H9 (cell line): ENCODE measurements around the gene PAX3. TPM values are rescaled to one million over a fixed set of nuclear protein-coding genes. Genes with fewer than 3 reads are reported as not detected.

Experiments used
- DNase-seq: peaks from one replicate; pipeline ENCODE4 v3.0.0-alpha.2; 2017
- H2AFZ ChIP-seq: one replicate; pipeline ENCODE4 v1.6.1; 2013; ENCODE audit warnings: mild to moderate bottlenecking, low read length, control low read depth, moderate library complexity
- H2AK5ac ChIP-seq: 2 replicates; pipeline ENCODE4 v1.6.1; 2013; ENCODE audit warnings: low read length, control low read depth, mixed read lengths; ENCODE audit not compliant: insufficient read length
- H2BK120ac ChIP-seq: one replicate; pipeline ENCODE4 v1.6.1; 2013; ENCODE audit warnings: low read depth, mild to moderate bottlenecking, low read length, control low read depth, inconsistent platforms; ENCODE audit not compliant: poor library complexity, severe bottlenecking
- H2BK12ac ChIP-seq: 2 replicates; pipeline ENCODE4 v1.6.1; 2013; ENCODE audit warnings: low read length, control low read depth, mixed read lengths, low read depth; ENCODE audit not compliant: insufficient read length
- H2BK15ac ChIP-seq: 2 replicates; pipeline ENCODE4 v1.6.1; 2013; ENCODE audit warnings: low read depth, low read length, control low read depth
- H2BK20ac ChIP-seq: one replicate; pipeline ENCODE4 v1.6.1; 2013; ENCODE audit warnings: low read depth, mild to moderate bottlenecking, low read length, control low read depth, inconsistent platforms; ENCODE audit not compliant: poor library complexity, severe bottlenecking
- H2BK5ac ChIP-seq: 2 replicates; pipeline ENCODE4 v1.6.1; 2013; ENCODE audit warnings: low read length, control low read depth, mixed read lengths; ENCODE audit not compliant: insufficient read length
- H3K14ac ChIP-seq: 2 replicates; pipeline ENCODE4 v1.6.1; 2013; ENCODE audit warnings: low read length, control low read depth; ENCODE audit not compliant: insufficient read depth
- H3K18ac ChIP-seq: 2 replicates; pipeline ENCODE4 v1.6.1; 2013; ENCODE audit warnings: low read depth, mild to moderate bottlenecking, mixed read lengths, low read length, control low read depth; ENCODE audit not compliant: insufficient read length
- H3K23ac ChIP-seq: 2 replicates; pipeline ENCODE4 v1.6.1; 2013; ENCODE audit warnings: low read length, control low read depth, mixed read lengths, low read depth; ENCODE audit not compliant: insufficient read length
- H3K23me2 ChIP-seq: 2 replicates; pipeline ENCODE4 v1.6.1; 2013; ENCODE audit warnings: low read depth, mild to moderate bottlenecking, mixed read lengths, low read length, control low read depth; ENCODE audit not compliant: insufficient read length, poor library complexity, severe bottlenecking
- H3K27ac ChIP-seq: 2 replicates; pipeline ENCODE4 v1.5.1; 2013; ENCODE audit warnings: low read length, control low read depth, mixed read lengths, low read depth; ENCODE audit not compliant: insufficient read length
- H3K27me3 ChIP-seq: 2 replicates; pipeline ENCODE4 v1.6.1; 2013; ENCODE audit warnings: low read length, control low read depth, inconsistent platforms; ENCODE audit not compliant: insufficient read depth
- H3K4ac ChIP-seq: 2 replicates; pipeline ENCODE4 v1.6.1; 2013; ENCODE audit warnings: low read depth, mild to moderate bottlenecking, control low read depth, inconsistent platforms, low read length, moderate library complexity
- H3K4me1 ChIP-seq: 2 replicates; pipeline ENCODE4 v1.6.1; 2013; ENCODE audit warnings: low read length, control low read depth, inconsistent platforms; ENCODE audit not compliant: insufficient read depth
- H3K4me2 ChIP-seq: 2 replicates; pipeline ENCODE4 v1.6.1; 2013; ENCODE audit warnings: low read length, control low read depth, mixed read lengths; ENCODE audit not compliant: insufficient read length, insufficient read depth
- H3K56ac ChIP-seq: 2 replicates; pipeline ENCODE4 v1.6.1; 2013; ENCODE audit warnings: low read depth, mild to moderate bottlenecking, mixed read lengths, low read length, control low read depth; ENCODE audit not compliant: insufficient read length
- H3K79me1 ChIP-seq: 2 replicates; pipeline ENCODE4 v1.6.1; 2013; ENCODE audit warnings: low read depth, mild to moderate bottlenecking, moderate library complexity, low read length, control low read depth, inconsistent platforms; ENCODE audit not compliant: insufficient read depth, poor library complexity, severe bottlenecking
- H3K79me2 ChIP-seq: 2 replicates; pipeline ENCODE4 v1.6.1; 2013; ENCODE audit warnings: low read length, control low read depth, inconsistent platforms; ENCODE audit not compliant: insufficient read depth
- H3K9ac ChIP-seq: 2 replicates; pipeline ENCODE4 v1.6.1; 2013; ENCODE audit warnings: low read length, control low read depth, mixed read lengths; ENCODE audit not compliant: insufficient read length; ENCODE audit errors: extremely low read depth
- H3K9me3 ChIP-seq: one replicate; pipeline ENCODE4 v1.6.1; 2013; ENCODE audit warnings: low read depth, low read length, inconsistent platforms; ENCODE audit not compliant: control insufficient read depth
- H3T11ph ChIP-seq: one replicate; pipeline ENCODE4 v1.6.1; 2013; ENCODE audit warnings: mild to moderate bottlenecking, low read length, control low read depth, inconsistent platforms
- H4K20me1 ChIP-seq: one replicate; pipeline ENCODE4 v1.6.1; 2013; ENCODE audit not compliant: control insufficient read depth, insufficient read length, insufficient read depth
- H4K5ac ChIP-seq: 2 replicates; pipeline ENCODE4 v1.6.1; 2013; ENCODE audit warnings: low read depth, mild to moderate bottlenecking, mixed read lengths, low read length, control low read depth; ENCODE audit not compliant: insufficient read length
- H4K8ac ChIP-seq: replicated peaks from 2 replicates; pipeline ENCODE4 v1.6.1; 2013; ENCODE audit warnings: low read length, control low read depth, mixed read lengths, low read depth; ENCODE audit not compliant: insufficient read length
- H4K91ac ChIP-seq: 2 replicates; pipeline ENCODE4 v1.6.1; 2013; ENCODE audit warnings: low read depth, mild to moderate bottlenecking, moderate library complexity, mixed read lengths, low read length, control low read depth; ENCODE audit not compliant: insufficient read length
- H3K27ac Mint-ChIP-seq, 3 experiments: 2 replicates in 2 of 3; 3 replicates in 1 of 3; pipeline ENCODE4 v1.8.0; 2020 to 2021; ENCODE audit warnings: mixed read lengths in 3 of 3, mild to moderate bottlenecking in 1 of 3, moderate library complexity in 1 of 3
- H3K27me3 Mint-ChIP-seq: 2 replicates; pipeline ENCODE4 v1.8.0; 2021; ENCODE audit warnings: low read depth, mild to moderate bottlenecking, moderate library complexity, mixed read lengths
- H3K36me3 Mint-ChIP-seq, 3 experiments: 2 replicates in 2 of 3; 3 replicates in 1 of 3; pipeline ENCODE4 v1.8.0; 2020 to 2021; ENCODE audit warnings: low read depth in 3 of 3, mixed read lengths in 3 of 3; ENCODE audit not compliant: insufficient read depth in 1 of 3
- H3K4me1 Mint-ChIP-seq, 2 experiments: 2 replicates each; pipeline ENCODE4 v1.8.0; 2020; ENCODE audit warnings: mixed read lengths in 2 of 2
- H3K4me3 Mint-ChIP-seq, 2 experiments: 2 replicates in 1 of 2; 3 replicates in 1 of 2; pipeline ENCODE4 v1.8.0; 2020 to 2021; ENCODE audit warnings: mild to moderate bottlenecking in 2 of 2, mixed read lengths in 2 of 2, moderate library complexity in 1 of 2
- H3K9me3 Mint-ChIP-seq, 2 experiments: 2 replicates in 1 of 2; 3 replicates in 1 of 2; pipeline ENCODE4 v1.8.0; 2020; ENCODE audit warnings: mild to moderate bottlenecking in 2 of 2, mixed read lengths in 2 of 2, moderate library complexity in 1 of 2
- CTCF ChIP-seq: fragments of 200-600 bp; sonication (generic); conservative IDR thresholded peaks from 3 replicates; pipeline ENCODE4 v1.8.0; 2021; ENCODE audit warnings: antibody characterized with exemption, mild to moderate bottlenecking
- WGBS: extraction: QIAGEN DNeasy Blood & Tissue Kit; methylation state at CpG from one replicate; pipeline ENCODE4 v1.1.7; 2013; ENCODE audit warnings: missing lambda C conversion rate, low lambda C conversion rate, mixed read lengths; ENCODE audit not compliant: insufficient read length; ENCODE audit errors: extremely low coverage; 5-methylcytosine and 5-hydroxymethylcytosine counted together
- total RNA-seq: library from RNA; stranded (reverse); gene quantifications from 2 replicates; pipeline ENCODE4 v1.2.1, GENCODE V29; 2021

Gene PAX3
- total RNA-seq, 1 experiment from 2014 or later: not detected

DNA sequence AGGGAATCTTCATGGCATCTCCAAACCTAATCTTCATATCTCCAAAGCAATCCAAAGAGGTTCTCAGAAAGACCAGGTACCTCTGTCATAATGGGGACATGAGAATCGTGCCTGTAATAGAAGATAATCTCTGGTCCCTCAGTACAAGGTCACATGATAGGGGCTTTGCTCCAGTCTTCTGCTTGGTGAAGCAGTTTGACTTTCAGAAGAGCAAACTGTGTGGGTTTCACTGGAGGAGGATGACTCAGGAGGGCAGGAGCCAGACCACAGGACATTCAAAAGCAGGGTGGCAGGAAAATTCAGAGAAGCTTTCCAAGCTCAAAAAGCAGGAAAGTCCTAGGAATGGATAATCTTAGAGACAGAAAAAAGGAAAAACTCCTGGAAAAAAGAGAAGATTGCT, 10.6 kb upstream of the PAX3 start:
- peaks cover 100% of the 10 kb centered on the region for H3K27me3 Mint-ChIP-seq
- Histone ChIP-seq H3K27me3 (peaks cover 98% of the 10 kb centered on the region), H3K9ac (no peak overlapping the region), H3T11ph (no peak overlapping the region), H3K27ac (no peak overlapping the region), H3K56ac (no peak overlapping the region), H2AK5ac (no peak overlapping the region), H3K4me1 (no peaks in the 10 kb centered on the region; the same call in 1 of the 2 replicates), H4K8ac (no peak overlapping the region), H4K5ac (no peak overlapping the region), H2BK15ac (no peak overlapping the region), H3K4ac (no peak overlapping the region), H3K79me2 (no peaks in the 10 kb centered on the region), H3K79me1 (no peaks in the 10 kb centered on the region), H2BK12ac (no peak overlapping the region), H3K4me2 (no peak overlapping the region), H2AFZ (no peak overlapping the region), H4K91ac (no peak overlapping the region), H3K14ac (no peak overlapping the region), H3K23ac (no peak overlapping the region), H3K9me3 (no peaks in the 10 kb centered on the region), H3K18ac (no peak overlapping the region), H4K20me1 (no peaks in the 10 kb centered on the region), H2BK120ac (no peak overlapping the region), H3K23me2 (peaks cover 9% of the 10 kb centered on the region), H2BK20ac (no peak overlapping the region), H2BK5ac (no peak overlapping the region)
- no peaks in the 10 kb centered on the region; a peak in 1 of 7 replicates for H3K36me3 Mint-ChIP-seq
- TF ChIP-seq CTCF: no peak
- no peak for DNase-seq
- no CpG with 5 or more reads among the region's 1 CpG for WGBS
- peak overlapping the region in 1 of 2 experiments; percentile 42; a peak in 2 of 5 replicates for H3K4me3 Mint-ChIP-seq
- H3K27ac Mint-ChIP-seq: no peak overlapping the region
- peaks cover 21 to 49% of the 10 kb centered on the region in 2 experiments for H3K4me1 Mint-ChIP-seq
- peaks cover 2 to 30% of the 10 kb centered on the region in 2 experiments; a peak in 4 of 5 replicates for H3K9me3 Mint-ChIP-seq
